Ovary (tissue), 3 donors: ENCODE data around the gene B3GALT5.

Experiments
- POLR2A ChIP-seq: fragments of 450-650 bp; IDR thresholded peaks from one replicate; pipeline ENCODE4 v1.6.1; 2017; ENCODE audit warnings: antibody characterized with exemption, mild to moderate bottlenecking, moderate library complexity
- TF ChIP-seq, protein P1 (sequence below), 3 donors: fragments of 450-650 bp in 2 of 3; fragments of 200-600 bp in 1 of 3; IDR thresholded peaks; one replicate each; pipeline versions ENCODE4 v1.5.1 to v1.8.0; 2016 to 2022; ENCODE audit warnings: antibody characterized with exemption in 3 of 3, mild to moderate bottlenecking in 1 of 3
- donor health status: DM: no; HTN: no; CAD: no.

DNA sequence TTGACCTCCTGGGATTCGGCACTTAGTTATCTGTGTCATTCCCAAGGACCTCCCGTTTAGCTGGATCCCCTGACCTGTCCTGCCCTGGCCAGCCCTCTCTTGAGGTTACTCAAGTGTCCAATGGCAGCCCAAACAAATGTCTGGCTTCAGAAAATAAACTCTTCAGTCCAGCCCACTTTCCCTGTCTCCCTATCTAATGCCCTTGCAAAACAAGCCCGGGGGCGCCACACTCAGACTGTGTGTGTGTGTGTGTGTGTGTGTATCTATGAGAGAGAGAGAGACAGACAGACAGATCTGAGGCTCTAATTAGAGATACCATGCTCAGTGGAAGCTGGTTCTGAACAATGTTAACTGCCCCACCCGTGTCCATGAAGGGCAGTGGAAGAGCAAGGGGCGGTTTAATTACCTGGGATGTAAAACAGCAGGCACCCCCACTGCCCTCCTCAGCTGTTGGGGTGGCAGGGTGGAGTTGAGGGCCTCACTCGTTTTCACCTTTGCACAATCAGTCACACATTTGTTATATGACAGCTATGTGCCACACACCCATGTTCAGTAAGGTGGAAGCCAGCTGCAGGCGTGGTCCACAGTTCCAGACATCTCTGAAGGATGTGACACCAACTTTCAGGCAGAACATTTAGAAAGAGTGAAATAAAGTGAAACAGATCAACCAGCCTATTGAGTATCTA, 57.4 kb downstream of the B3GALT5 start:
- TF ChIP-seq, protein P1, sequence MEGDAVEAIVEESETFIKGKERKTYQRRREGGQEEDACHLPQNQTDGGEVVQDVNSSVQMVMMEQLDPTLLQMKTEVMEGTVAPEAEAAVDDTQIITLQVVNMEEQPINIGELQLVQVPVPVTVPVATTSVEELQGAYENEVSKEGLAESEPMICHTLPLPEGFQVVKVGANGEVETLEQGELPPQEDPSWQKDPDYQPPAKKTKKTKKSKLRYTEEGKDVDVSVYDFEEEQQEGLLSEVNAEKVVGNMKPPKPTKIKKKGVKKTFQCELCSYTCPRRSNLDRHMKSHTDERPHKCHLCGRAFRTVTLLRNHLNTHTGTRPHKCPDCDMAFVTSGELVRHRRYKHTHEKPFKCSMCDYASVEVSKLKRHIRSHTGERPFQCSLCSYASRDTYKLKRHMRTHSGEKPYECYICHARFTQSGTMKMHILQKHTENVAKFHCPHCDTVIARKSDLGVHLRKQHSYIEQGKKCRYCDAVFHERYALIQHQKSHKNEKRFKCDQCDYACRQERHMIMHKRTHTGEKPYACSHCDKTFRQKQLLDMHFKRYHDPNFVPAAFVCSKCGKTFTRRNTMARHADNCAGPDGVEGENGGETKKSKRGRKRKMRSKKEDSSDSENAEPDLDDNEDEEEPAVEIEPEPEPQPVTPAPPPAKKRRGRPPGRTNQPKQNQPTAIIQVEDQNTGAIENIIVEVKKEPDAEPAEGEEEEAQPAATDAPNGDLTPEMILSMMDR (IDR thresholded peaks at IDR 0.05) = no peak
- no peak for TF ChIP-seq POLR2A
